Keratinocyte (primary cell): ENCODE measurements around the gene LPAR1. TPM values are rescaled to one million over a fixed set of nuclear protein-coding genes. Genes with fewer than 3 reads are reported as not detected.

Experiments
- DNase-seq: peaks from one replicate; pipeline ENCODE4 v3.0.0-alpha.2; 2011; ENCODE audit warnings: low read depth, missing footprints, low spot score
- FAIRE-seq: peaks from 2 replicates; lab custom pipeline; 2011; peaks lifted over from hg19 to GRCh38; lab: Jason Lieb, UNC
- H2AFZ ChIP-seq: 2 replicates; pipeline ENCODE4 v1.6.0; 2012; ENCODE audit warnings: low read length, control low read depth, inconsistent platforms; ENCODE audit not compliant: control insufficient read depth
- H3K27ac ChIP-seq: 2 replicates; pipeline ENCODE4 v1.5.1; 2011; ENCODE audit warnings: low read length; ENCODE audit not compliant: control insufficient read depth, insufficient read depth
- H3K27me3 ChIP-seq: 3 replicates; pipeline ENCODE4 v1.6.0; 2011; ENCODE audit warnings: low read length; ENCODE audit not compliant: control insufficient read depth, insufficient read depth; ENCODE audit errors: extremely low read depth
- H3K36me3 ChIP-seq, 2 experiments: 2 replicates in 1 of 2; 3 replicates in 1 of 2; pipeline ENCODE4 v1.5.1; 2011; ENCODE audit warnings: low read length in 2 of 2, mild to moderate bottlenecking in 1 of 2; ENCODE audit not compliant: control insufficient read depth in 2 of 2, insufficient read depth in 2 of 2; ENCODE audit errors: extremely low read depth in 1 of 2
- H3K4me1 ChIP-seq: 3 replicates; pipeline ENCODE4 v1.5.1; 2011; ENCODE audit warnings: low read length; ENCODE audit not compliant: control insufficient read depth, insufficient read depth; ENCODE audit errors: extremely low read depth
- H3K4me2 ChIP-seq: 3 replicates; pipeline ENCODE4 v1.6.0; 2011; ENCODE audit warnings: low read depth, low read length; ENCODE audit not compliant: control insufficient read depth, insufficient read depth; ENCODE audit errors: extremely low read depth
- H3K4me3 ChIP-seq, 3 experiments: fragments of 200-600 bp in 1 of 3; sonication (generic) in 1 of 3; 2 replicates in 2 of 3; 3 replicates in 1 of 3; pipeline ENCODE4 v1.5.1; 2011 to 2016; ENCODE audit warnings: low read length in 3 of 3, mild to moderate bottlenecking in 3 of 3, control low read depth in 2 of 3, inconsistent platforms in 1 of 3, low read depth in 1 of 3, mixed read lengths in 1 of 3, mixed run types in 1 of 3, moderate library complexity in 1 of 3; ENCODE audit not compliant: control insufficient read depth in 2 of 3, insufficient read depth in 2 of 3; ENCODE audit errors: extremely low read depth in 1 of 3
- H3K79me2 ChIP-seq: 2 replicates; pipeline ENCODE4 v1.6.0; 2012; ENCODE audit warnings: low read length; ENCODE audit not compliant: control insufficient read depth, insufficient read depth
- H3K9ac ChIP-seq: 3 replicates; pipeline ENCODE4 v1.6.0; 2011; ENCODE audit warnings: low read length; ENCODE audit not compliant: control insufficient read depth, insufficient read depth; ENCODE audit errors: extremely low read depth
- H3K9me1 ChIP-seq: 3 replicates; pipeline ENCODE4 v1.6.0; 2011; ENCODE audit warnings: low read length; ENCODE audit not compliant: control insufficient read depth, insufficient read depth; ENCODE audit errors: extremely low read depth
- H3K9me3 ChIP-seq: 2 replicates; pipeline ENCODE4 v1.5.1; 2012; ENCODE audit warnings: low read depth, low read length; ENCODE audit not compliant: control insufficient read depth
- H4K20me1 ChIP-seq: 3 replicates; pipeline ENCODE4 v1.6.0; 2011; ENCODE audit warnings: low read length; ENCODE audit not compliant: control insufficient read depth, insufficient read depth; ENCODE audit errors: extremely low read depth
- EZH2 ChIP-seq: IDR thresholded peaks from one replicate; pipeline ENCODE4 v1.6.1; 2012; ENCODE audit warnings: inconsistent platforms, mild to moderate bottlenecking, low read length, moderate library complexity
- dilution Hi-C: fragments of 300-500 bp; cut with MboI; formaldehyde crosslinking; loops from one replicate; pipeline ENCODE4 v1.7.0; 2020; ENCODE audit warnings: low sequenced_read_pairs; ENCODE audit not compliant: extremely low pct_ligation_motif_present
- polyA plus RNA-seq, 5 experiments: library from polyadenylated mRNA; depleted of rRNA in 3 of 5; stranded (reverse) in 3 of 5; stranded (forward) in 1 of 5; unstranded in 1 of 5; fragments of >200 nt; gene quantifications; 1 replicate in 1 of 5; 2 replicates in 3 of 5; 3 replicates in 1 of 5; pipeline versions ENCODE4 v1.2.1 to v1.2.3, GENCODE V29; 2011 to 2012; ENCODE audit warnings: missing spikeins in 2 of 5, low read depth in 1 of 5, low replicate concordance in 1 of 5
- TF ChIP-seq, protein P1 (sequence below), 3 experiments: IDR thresholded peaks in 1 of 3; conservative IDR thresholded peaks in 1 of 3; optimal IDR thresholded peaks in 1 of 3; 2 replicates in 2 of 3; 3 replicates in 1 of 3; pipeline versions ENCODE3 to v1.5.1; 2011; ENCODE audit warnings: low read length in 3 of 3, mild to moderate bottlenecking in 3 of 3, moderate library complexity in 2 of 3, control low read depth in 1 of 3, inconsistent platforms in 1 of 3; ENCODE audit not compliant: insufficient read depth in 2 of 3; ENCODE audit errors: extremely low read depth in 1 of 3

Gene LPAR1
- polyA plus RNA-seq, 1 donor (not counting 4 experiments of a cell fraction or from before 2014, with no cell fraction given): 43.2 TPM

DNA sequence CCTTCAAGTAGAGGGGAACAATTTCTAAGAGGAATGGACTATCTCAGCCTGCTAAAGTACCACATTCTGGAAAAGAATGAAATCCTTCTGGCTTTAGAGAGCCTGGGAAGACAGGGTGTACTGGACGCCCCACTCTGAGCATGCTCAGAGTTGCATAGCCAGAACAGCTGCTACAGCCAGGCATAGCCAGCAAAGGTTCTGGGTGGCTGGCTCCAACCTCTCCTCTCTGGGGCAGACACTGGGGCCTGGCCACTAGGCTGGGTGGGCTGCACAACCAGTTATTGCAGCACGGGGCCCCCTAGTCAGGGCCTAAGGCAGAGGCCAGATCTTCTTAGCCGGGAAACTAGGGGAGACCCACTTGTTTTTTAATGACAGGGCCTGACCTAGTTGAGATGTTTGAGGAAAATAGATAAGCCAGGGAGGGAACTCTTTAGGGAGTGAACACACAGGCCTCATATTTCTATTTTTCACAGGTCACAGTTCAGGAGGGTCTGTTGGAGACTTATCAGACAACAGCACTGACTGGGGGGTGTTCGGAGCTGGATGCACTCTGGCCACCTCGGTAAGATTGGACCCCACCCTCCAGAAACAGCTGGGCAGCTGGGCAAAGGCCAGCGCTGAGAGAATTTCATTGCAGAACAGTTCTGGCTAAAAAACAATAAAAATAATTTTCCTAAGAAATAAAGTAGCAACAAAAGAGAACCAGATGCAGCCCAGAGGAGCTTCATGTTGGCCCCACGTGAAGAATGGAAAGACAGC lies 142.9 kb downstream of the LPAR1 start:
- Histone ChIP-seq H3K79me2 (peaks cover 3% of the 10 kb centered on the region), H3K9me3 (no peaks in the 10 kb centered on the region), H3K9ac (no peak overlapping the region), H3K27ac (no peak overlapping the region), H3K4me3 (no peak overlapping the region), H2AFZ (no peak overlapping the region), H3K4me1 (no peaks in the 10 kb centered on the region), H3K36me3 (peaks cover 0 to 2% of the 10 kb centered on the region in 2 experiments), H4K20me1 (no peaks in the 10 kb centered on the region), H3K27me3 (no peaks in the 10 kb centered on the region), H3K9me1 (no peaks in the 10 kb centered on the region), H3K4me2 (no peak overlapping the region)
- no peak for TF ChIP-seq EZH2
- TF ChIP-seq, protein P1, sequence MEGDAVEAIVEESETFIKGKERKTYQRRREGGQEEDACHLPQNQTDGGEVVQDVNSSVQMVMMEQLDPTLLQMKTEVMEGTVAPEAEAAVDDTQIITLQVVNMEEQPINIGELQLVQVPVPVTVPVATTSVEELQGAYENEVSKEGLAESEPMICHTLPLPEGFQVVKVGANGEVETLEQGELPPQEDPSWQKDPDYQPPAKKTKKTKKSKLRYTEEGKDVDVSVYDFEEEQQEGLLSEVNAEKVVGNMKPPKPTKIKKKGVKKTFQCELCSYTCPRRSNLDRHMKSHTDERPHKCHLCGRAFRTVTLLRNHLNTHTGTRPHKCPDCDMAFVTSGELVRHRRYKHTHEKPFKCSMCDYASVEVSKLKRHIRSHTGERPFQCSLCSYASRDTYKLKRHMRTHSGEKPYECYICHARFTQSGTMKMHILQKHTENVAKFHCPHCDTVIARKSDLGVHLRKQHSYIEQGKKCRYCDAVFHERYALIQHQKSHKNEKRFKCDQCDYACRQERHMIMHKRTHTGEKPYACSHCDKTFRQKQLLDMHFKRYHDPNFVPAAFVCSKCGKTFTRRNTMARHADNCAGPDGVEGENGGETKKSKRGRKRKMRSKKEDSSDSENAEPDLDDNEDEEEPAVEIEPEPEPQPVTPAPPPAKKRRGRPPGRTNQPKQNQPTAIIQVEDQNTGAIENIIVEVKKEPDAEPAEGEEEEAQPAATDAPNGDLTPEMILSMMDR (optimal IDR thresholded peaks at IDR 0.05 in 1 of 3, IDR thresholded peaks at IDR 0.05 in 1 of 3, conservative IDR thresholded peaks at IDR 0.05 in 1 of 3; ENCODE audit: extremely low read depth in 1 of 3, insufficient read depth in 2 of 3, low read length in 3 of 3): no peak
- dilution Hi-C loops: loop anchor here (25.0 kb wide), 1 partner anchor 108 kb away; no protein-coding TSS in a partner anchor
- FAIRE-seq (no peak), DNase-seq (no peak)

DNA sequence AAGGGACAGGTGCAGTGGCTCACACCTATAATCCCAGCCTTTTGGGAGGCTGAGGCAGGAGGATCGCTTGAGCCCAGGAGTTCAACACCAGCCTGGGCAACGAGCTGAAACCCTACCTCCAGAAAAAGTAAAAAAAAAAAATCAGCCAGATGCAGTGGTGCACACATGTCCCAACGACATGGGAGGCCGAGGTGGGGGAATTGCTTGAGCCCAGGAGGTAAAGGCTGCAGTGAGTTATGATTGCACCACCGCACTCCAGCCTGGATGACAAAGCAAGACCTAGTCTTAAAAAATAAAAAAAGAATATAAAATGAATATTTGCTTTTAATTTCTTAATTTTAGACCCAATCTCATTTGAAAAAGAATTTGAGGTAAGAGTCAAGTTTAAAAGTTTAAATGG lies 143.5 kb downstream of the LPAR1 start:
- peaks cover 4% of the 10 kb centered on the region for H3K79me2 ChIP-seq
- no peaks in the 10 kb centered on the region for H4K20me1 ChIP-seq
- H2AFZ ChIP-seq: no peak overlapping the region
- H3K36me3 ChIP-seq: peaks cover 0 to 2% of the 10 kb centered on the region in 2 experiments
- no peaks in the 10 kb centered on the region for H3K9me3 ChIP-seq
- DNase-seq (no peak), FAIRE-seq (no peak)
- no peaks in the 10 kb centered on the region for H3K4me1 ChIP-seq
- H3K9me1 ChIP-seq: no peaks in the 10 kb centered on the region
- no peak overlapping the region for H3K27ac ChIP-seq
- dilution Hi-C loops: loop anchor here (25.0 kb wide), 1 partner anchor 107 kb away; no protein-coding TSS in a partner anchor
- H3K27me3 ChIP-seq: no peaks in the 10 kb centered on the region
- TF ChIP-seq EZH2: no peak
- TF ChIP-seq, protein P1 (optimal IDR thresholded peaks at IDR 0.05 in 1 of 3, IDR thresholded peaks at IDR 0.05 in 1 of 3, conservative IDR thresholded peaks at IDR 0.05 in 1 of 3; ENCODE audit: extremely low read depth in 1 of 3, insufficient read depth in 2 of 3, low read length in 3 of 3): no peak
- no peak overlapping the region for H3K9ac ChIP-seq
- H3K4me3 ChIP-seq: no peak overlapping the region
- H3K4me2 ChIP-seq: no peak overlapping the region
